ENCODE data around the gene CDK15.
"Not testable (repeated sequence)": the region's sequence is repeated elsewhere in the genome, so short reads cannot be mapped to it uniquely, and the experiment has no call there.

The CDK15 gene

GRCh38 chr2:201806442-201807170 lies at the start of gene CDK15:
Gene CDK15 (plus strand): TSS chr2:201806537. CDS start chr2:201806665, 128 bp downstream.
- no peak within 1 kb of the TSS for H3K4me3 Mint-ChIP-seq
- no peaks in the 10 kb centered on the region for H3K36me3 Mint-ChIP-seq
- no peak within 1 kb of the TSS for H3K27ac Mint-ChIP-seq
- ATAC-seq (no peak), DNase-seq (ENCODE audit: low spot score in 2 of 2) (no peak)
- H3K4me1 Mint-ChIP-seq, result no peaks in the 10 kb centered on the region
- no peaks in the 10 kb centered on the region for H3K9me3 Mint-ChIP-seq

DNA sequence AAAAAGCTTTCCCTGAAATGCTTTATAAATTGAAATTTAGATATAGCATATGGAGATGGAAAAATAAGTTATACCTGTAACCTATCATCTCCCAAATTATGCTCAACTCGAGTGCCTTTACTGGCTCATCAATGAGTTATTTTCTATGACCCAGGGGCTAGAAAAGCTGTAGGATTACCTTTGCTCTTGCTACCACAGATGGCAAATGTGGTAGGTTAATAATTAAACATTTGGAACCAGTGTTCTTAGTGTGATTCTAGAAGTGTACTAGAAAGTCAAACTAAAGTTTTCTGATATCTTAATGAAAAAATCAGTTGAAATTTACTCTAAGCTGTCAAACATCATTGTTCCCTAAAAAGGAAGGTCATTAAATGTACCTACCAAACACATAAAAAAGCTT lies 48.1 kb upstream of the CDK15 start:
- ATAC-seq (no peak), DNase-seq (ENCODE audit: low spot score in 2 of 2) (no peak)
- Mint-ChIP-seq H3K9me3 (no peaks in the 10 kb centered on the region), H3K27ac (no peak overlapping the region), H3K36me3 (peaks cover 21% of the 10 kb centered on the region), H3K4me3 (no peak overlapping the region), H3K4me1 (no peaks in the 10 kb centered on the region)

DNA sequence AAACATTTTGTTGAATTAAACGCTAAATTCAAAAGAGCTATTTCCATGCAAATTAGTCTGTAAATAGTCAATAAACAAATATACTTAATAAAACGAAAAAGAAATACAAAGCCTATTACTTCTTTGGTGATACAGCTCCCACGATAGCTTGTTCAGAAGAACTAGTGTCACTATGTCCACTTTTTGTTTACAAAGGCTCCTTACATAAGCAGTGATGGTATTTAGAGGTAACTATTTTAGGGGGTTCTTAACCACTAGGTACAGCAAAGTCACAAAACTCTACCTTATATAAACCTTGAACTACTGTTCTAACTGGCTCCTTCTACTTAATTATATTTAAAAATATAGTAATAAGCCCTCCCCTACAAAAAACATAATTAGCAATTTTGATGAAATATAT lies 47.5 kb upstream of the CDK15 start:
- no peak overlapping the region for H3K4me3 Mint-ChIP-seq
- no peaks in the 10 kb centered on the region for H3K9me3 Mint-ChIP-seq
- DNase-seq (ENCODE audit: low spot score in 2 of 2), result no peak
- no peaks in the 10 kb centered on the region for H3K4me1 Mint-ChIP-seq
- no peak overlapping the region for H3K27ac Mint-ChIP-seq
- H3K36me3 Mint-ChIP-seq, result peaks cover 21% of the 10 kb centered on the region
- no peak for ATAC-seq

DNA sequence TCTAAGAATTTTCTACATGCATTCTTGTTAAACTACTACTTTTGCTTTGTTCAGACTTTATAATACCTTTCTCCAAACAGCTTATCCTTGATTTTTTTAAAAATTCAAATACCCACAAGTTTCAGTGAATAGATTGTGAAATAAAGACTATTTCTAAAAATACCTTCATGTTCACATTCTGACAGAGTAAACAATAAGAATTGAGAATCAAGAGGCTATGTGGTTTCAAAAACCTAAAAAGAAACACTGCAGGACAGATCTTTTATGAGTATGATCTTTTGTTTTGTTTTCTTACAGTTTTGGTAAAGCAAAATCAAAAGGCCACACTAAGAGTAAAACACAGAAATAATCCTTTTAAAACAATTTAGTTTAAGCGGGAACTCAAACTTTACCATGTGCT lies 46.8 kb upstream of the CDK15 start:
- H3K4me3 Mint-ChIP-seq, result no peak overlapping the region
- no peak overlapping the region for H3K27ac Mint-ChIP-seq
- H3K36me3 Mint-ChIP-seq, result peaks cover 21% of the 10 kb centered on the region
- ATAC-seq (no peak), DNase-seq (ENCODE audit: low spot score in 2 of 2) (no peak)
- H3K9me3 Mint-ChIP-seq, result no peaks in the 10 kb centered on the region
- H3K4me1 Mint-ChIP-seq, result no peaks in the 10 kb centered on the region

- DNase-seq (ENCODE audit: low spot score in 2 of 2) (no peak), ATAC-seq (no peak)
- H3K36me3 Mint-ChIP-seq, result peaks cover 29% of the 10 kb centered on the region
- no peaks in the 10 kb centered on the region for H3K9me3 Mint-ChIP-seq
- H3K27ac Mint-ChIP-seq, result no peak overlapping the region
- no peaks in the 10 kb centered on the region for H3K4me1 Mint-ChIP-seq
- no peak overlapping the region for H3K4me3 Mint-ChIP-seq
Measured at GRCh38 chr2:201761101-201761500, 45.2 kb upstream of the CDK15 start.

DNA sequence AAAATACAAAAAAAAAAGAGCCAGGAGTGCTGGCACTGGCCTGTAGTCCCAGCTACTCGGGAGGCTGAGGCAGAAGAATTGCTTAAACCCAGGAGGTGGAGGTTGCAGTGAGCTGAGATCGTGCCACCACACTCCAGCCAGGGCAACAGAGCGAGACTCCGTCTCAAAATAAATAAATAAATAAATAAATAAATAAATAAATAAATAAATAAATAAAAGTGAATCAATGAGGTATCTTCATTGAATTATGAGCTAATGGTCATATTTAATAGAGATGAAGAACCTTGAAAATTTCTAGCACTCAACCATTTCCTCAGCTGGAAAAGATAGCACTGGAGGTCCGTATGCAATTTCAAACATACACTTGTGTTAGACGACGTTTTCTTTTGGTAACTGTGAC lies 41.9 kb upstream of the CDK15 start:
- DNase-seq (ENCODE audit: low spot score in 2 of 2); H3K27ac Mint-ChIP-seq; H3K4me1 Mint-ChIP-seq; H3K9me3 Mint-ChIP-seq; H3K4me3 Mint-ChIP-seq; ATAC-seq: not testable (repeated sequence)
- H3K36me3 Mint-ChIP-seq, result peaks cover 42% of the 10 kb centered on the region

- DNase-seq (ENCODE audit: low spot score in 2 of 2), result no peak
- Mint-ChIP-seq H3K4me1 (no peaks in the 10 kb centered on the region), H3K9me3 (no peaks in the 10 kb centered on the region), H3K36me3 (peaks cover 31% of the 10 kb centered on the region), H3K4me3 (no peak overlapping the region), H3K27ac (no peak overlapping the region)
- ATAC-seq, result no peak
Measured at GRCh38 chr2:201765799-201766198, 40.5 kb upstream of the CDK15 start.

GRCh38 chr2:201768918-201769317 lies 37.4 kb upstream of the CDK15 start:
- Mint-ChIP-seq H3K36me3 (peaks cover 22% of the 10 kb centered on the region), H3K27ac (no peak overlapping the region), H3K4me1 (peaks cover 7% of the 10 kb centered on the region), H3K9me3 (no peaks in the 10 kb centered on the region), H3K4me3 (no peak overlapping the region)
- DNase-seq (ENCODE audit: low spot score in 2 of 2) (no peak), ATAC-seq (no peak)

DNA sequence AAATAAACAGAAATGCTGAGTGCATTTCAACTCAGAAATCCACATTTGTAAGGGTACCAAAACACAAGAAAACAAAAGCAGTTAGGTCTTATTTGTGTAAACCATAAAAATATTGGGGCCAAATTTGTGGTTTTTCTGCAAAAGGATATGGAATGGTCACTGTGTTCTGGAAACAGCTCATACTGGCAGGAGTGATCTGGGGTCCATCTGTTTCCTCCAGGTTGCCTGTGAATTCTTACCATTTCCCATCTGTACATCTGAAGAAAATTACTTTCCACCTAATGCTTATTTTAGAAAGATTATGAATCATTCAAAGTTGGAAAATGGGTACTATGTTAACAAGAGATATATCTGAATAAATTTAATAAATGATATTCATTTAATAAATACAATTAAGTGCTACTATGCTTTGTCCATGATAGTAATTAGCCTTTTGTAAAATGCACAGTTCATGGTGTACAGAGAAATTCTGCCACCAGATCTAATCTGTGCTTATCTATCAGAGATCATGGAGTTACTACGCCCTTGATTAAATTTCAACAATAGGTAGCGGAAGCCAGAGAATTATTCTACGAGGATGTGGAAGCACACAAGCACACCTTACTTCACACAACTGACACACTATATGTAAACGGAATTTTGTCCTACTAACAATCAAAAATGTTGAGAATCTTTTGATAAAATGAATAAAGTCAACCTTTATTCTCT lies 36.5 kb upstream of the CDK15 start:
- H3K4me1 Mint-ChIP-seq, result peaks cover 11% of the 10 kb centered on the region

GRCh38 chr2:201773990-201774389 lies 32.3 kb upstream of the CDK15 start:
- peaks cover 11% of the 10 kb centered on the region for H3K4me1 Mint-ChIP-seq
- DNase-seq (ENCODE audit: low spot score in 2 of 2) (no peak), ATAC-seq (no peak)
- peak overlapping the region; percentile 20 for H3K27ac Mint-ChIP-seq
- no peak overlapping the region for H3K4me3 Mint-ChIP-seq
- H3K9me3 Mint-ChIP-seq, result no peaks in the 10 kb centered on the region
- H3K36me3 Mint-ChIP-seq, result no peaks in the 10 kb centered on the region

More for the DNA sequence above, 36.5 kb upstream of the CDK15 start:
- peaks cover 22% of the 10 kb centered on the region for H3K36me3 Mint-ChIP-seq
- H3K27ac Mint-ChIP-seq, result no peak overlapping the region
- no peaks in the 10 kb centered on the region for H3K9me3 Mint-ChIP-seq
- no peak for DNase-seq (ENCODE audit: low spot score in 2 of 2)
- no peak overlapping the region for H3K4me3 Mint-ChIP-seq
- no peak for ATAC-seq

GRCh38 chr2:201774546-201774945 lies 31.8 kb upstream of the CDK15 start:
- H3K4me1 Mint-ChIP-seq, result peaks cover 11% of the 10 kb centered on the region
- ATAC-seq (no peak), DNase-seq (ENCODE audit: low spot score in 2 of 2) (no peak)
- no peaks in the 10 kb centered on the region for H3K9me3 Mint-ChIP-seq
- H3K4me3 Mint-ChIP-seq, result no peak overlapping the region
- H3K27ac Mint-ChIP-seq, result no peak overlapping the region
- H3K36me3 Mint-ChIP-seq, result no peaks in the 10 kb centered on the region

DNA sequence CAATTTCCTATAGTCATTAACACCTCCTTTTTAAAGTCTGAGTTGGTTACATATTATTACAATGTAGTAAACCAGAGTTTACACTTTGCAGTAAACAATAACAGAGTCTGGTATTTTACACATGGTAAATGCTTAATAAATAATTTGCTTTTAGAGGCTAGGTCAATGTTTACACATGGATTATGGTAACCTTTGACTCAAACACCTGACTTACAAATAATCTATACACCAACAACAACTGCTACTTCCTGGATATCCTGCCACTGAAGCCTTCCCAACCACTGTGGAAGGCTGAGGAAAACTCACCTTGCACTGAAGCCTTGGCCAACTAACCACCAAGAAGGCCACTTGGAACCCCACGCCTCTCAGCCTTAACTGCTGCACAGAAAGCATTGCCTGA lies 31.0 kb upstream of the CDK15 start:
- H3K9me3 Mint-ChIP-seq, result no peaks in the 10 kb centered on the region
- H3K36me3 Mint-ChIP-seq, result no peaks in the 10 kb centered on the region
- no peak overlapping the region for H3K27ac Mint-ChIP-seq
- no peak overlapping the region for H3K4me3 Mint-ChIP-seq
- no peak for DNase-seq (ENCODE audit: low spot score in 2 of 2)
- ATAC-seq, result no peak
- peaks cover 18% of the 10 kb centered on the region for H3K4me1 Mint-ChIP-seq

DNA sequence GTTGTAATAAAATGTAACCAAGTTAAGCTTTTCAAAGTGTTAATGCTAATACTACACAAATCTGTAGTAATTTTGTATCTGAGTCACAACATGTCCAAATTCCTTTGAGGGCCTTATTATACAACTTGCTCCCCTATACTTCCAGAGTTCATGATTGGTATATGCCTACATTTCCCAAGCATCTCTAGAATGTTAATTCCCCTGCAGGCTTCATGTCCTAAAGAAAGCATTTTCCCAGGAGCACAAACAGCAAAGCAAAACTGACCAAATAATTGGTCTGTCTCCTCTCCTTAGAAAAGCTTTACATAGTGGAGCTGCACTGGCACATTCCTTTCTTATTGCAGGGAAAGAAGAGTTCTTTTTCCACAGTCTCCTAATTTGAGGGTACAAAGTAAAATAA lies 29.3 kb upstream of the CDK15 start:
- ATAC-seq, result no peak
- no peak for DNase-seq (ENCODE audit: low spot score in 2 of 2)
- Mint-ChIP-seq H3K27ac (no peak overlapping the region), H3K9me3 (no peaks in the 10 kb centered on the region), H3K36me3 (peaks cover 7% of the 10 kb centered on the region), H3K4me3 (no peak overlapping the region), H3K4me1 (peaks cover 31% of the 10 kb centered on the region)

- DNase-seq (ENCODE audit: low spot score in 2 of 2), result no peak
- Mint-ChIP-seq H3K27ac (no peak overlapping the region), H3K9me3 (no peaks in the 10 kb centered on the region), H3K4me3 (no peak overlapping the region), H3K36me3 (peaks cover 7% of the 10 kb centered on the region), H3K4me1 (peaks cover 31% of the 10 kb centered on the region)
- no peak for ATAC-seq
Measured at GRCh38 chr2:201777869-201778268, 28.5 kb upstream of the CDK15 start.

DNA sequence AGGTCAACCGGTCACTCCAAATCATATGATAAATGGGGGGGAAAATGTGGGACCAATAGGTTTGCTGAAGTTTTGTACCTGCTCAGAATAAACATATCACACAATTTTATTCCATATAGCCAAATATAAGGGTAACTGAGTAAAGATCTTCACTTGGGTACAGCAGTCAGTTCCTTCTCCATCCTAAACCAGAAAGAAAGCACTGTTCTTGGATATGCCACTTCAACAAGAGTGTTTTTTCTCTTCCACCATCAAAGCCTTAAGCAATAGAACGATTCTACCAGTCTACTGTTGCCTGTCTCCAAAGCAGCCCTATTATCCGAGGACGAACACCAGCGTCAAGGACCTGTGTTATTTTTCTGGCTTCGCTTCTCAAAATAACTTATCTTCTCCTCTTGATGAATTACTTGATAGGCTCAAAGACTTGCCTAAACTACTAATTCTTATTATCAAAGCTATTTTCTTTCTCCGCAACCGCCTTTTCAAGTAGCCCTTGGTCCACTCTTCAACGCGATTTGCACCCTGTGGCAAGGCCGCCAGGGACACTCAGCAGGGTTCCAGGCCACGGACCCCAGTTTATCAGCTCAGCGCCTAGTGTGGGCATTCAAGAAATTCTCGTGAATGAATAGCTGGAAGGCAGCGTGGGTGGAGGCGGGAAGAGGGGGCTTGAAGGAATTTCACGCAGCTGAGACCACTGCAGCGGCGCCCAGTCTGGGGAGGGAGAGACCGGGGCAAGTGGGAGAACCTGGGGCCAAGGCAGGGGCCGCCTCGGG lies 26.2 kb upstream of the CDK15 start:
- H3K27ac Mint-ChIP-seq, result peak overlapping the region; percentile 88
- H3K9me3 Mint-ChIP-seq, result no peaks in the 10 kb centered on the region
- H3K4me3 Mint-ChIP-seq, result peak overlapping the region; percentile 83
- no peak for DNase-seq (ENCODE audit: low spot score in 2 of 2)
- no peak for ATAC-seq
- H3K36me3 Mint-ChIP-seq, result peaks cover 7% of the 10 kb centered on the region
- peaks cover 20% of the 10 kb centered on the region for H3K4me1 Mint-ChIP-seq
